K562 treated with DMSO at 1 percent for 4 hours (cell line): Measurements from ENCODE around the gene NPIPA8. TPM values are rescaled to one million over a fixed set of nuclear protein-coding genes. Genes with fewer than 3 reads are reported as not detected.

Experiments used
- total RNA-seq: library from RNA; unstranded; fragments of 300-600 nt; gene quantifications from 2 replicates; pipeline ENCODE4 v1.2.3, GENCODE V29; 2022; ENCODE audit not compliant: insufficient read depth

The NPIPA8 gene
- total RNA-seq: 10.1 TPM in 2 replicates

GRCh38 chr16:18336636-18337035 lies at the start of gene NPIPA8:
Gene NPIPA8, minus strand, starts transcription at chr16:18336736. Its CDS starts 4,074 bp downstream, at chr16:18332662.

Other genes starting within 250 kb of the NPIPA8 start
- gene NOMO2, start 225.4 kb upstream of the NPIPA8 start, total RNA-seq: 88.8 and 109 TPM in 2 replicates